ENCODE results near the gene UAP1L1.

The UAP1L1 gene

GRCh38 chr9:137082222-137082924 is 5.1 kb downstream of the UAP1L1 start:
- no peak overlapping the region for H3K4me3 ChIP-seq (ENCODE audit: extremely low read depth, insufficient read depth, low read length, poor library complexity, severe bottlenecking)
- WGBS, 2 experiments (ENCODE audit: insufficient coverage in 2 of 2): 93 to 95% methylated on average over 10 to 16 of the region's 16 CpGs
- H3K36me3 ChIP-seq (ENCODE audit: control insufficient read depth, insufficient read depth, low read length): peaks cover 4% of the 10 kb centered on the region
- H3K9me3 ChIP-seq (ENCODE audit: control insufficient read depth, low read length): no peaks in the 10 kb centered on the region
- H3K27ac ChIP-seq (ENCODE audit: low read depth, low read length, severe bottlenecking): no peak overlapping the region
- peaks cover 26% of the 10 kb centered on the region for H3K4me1 ChIP-seq (ENCODE audit: control insufficient read depth, insufficient read depth, low read length, poor library complexity, severe bottlenecking)

DNA sequence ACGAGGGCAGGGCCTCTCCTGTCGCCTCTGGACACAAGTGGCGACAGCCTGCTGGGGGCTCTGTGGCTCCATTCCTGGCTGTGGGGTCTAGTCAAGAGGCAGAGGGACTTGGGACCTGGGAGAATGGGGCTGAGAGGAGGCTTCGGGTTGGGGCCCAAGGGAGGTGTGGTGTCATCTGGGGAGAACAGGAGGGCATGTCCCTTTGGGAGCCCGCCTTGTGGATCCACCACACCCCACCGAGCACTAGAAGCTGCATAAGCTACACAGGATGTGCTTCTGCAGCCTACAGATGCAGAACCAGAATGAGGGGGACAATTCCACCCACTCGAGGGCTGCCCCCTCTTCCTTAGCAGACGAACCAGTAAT is 5.6 kb downstream of the UAP1L1 start:
- no peaks in the 10 kb centered on the region for H3K9me3 ChIP-seq (ENCODE audit: control insufficient read depth, low read length)
- WGBS, 2 experiments (ENCODE audit: insufficient coverage in 2 of 2): 89% methylated on average over 7 to 8 of the region's 8 CpGs
- no peak overlapping the region for H3K4me3 ChIP-seq (ENCODE audit: extremely low read depth, insufficient read depth, low read length, poor library complexity, severe bottlenecking)
- H3K4me1 ChIP-seq (ENCODE audit: control insufficient read depth, insufficient read depth, low read length, poor library complexity, severe bottlenecking): peaks cover 29% of the 10 kb centered on the region
- H3K36me3 ChIP-seq (ENCODE audit: control insufficient read depth, insufficient read depth, low read length): peaks cover 4% of the 10 kb centered on the region
- peak overlapping the region; percentile 16 for H3K27ac ChIP-seq (ENCODE audit: low read depth, low read length, severe bottlenecking)

DNA sequence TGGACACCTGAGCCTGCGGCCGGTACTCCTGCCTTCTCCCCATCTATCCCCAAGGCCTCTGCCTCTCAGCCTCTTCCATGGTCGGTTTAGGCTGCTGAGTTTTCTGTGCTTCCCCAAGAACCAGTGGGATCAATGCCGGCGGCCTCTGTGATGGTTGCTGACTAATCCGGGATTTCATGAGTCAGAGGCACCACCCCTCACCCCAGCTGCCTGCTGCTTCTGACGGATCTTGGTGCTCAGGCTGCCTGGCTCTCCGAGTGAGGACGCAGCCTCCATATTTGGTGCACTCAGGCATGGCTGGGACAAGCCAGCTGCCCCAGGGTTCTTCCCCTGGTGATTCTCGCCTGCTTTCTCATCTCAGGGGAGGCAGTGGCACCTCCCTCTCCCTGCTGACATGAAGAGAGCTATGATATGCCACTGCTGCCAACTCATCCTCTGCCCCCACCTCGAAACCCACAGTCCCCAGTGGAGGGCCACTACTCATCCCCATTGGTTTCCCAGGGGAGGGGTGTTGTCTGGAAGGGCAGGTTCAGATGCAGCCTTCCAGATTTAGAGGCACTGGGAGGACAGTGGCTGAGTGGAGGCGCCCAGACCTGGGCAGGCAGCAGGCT is 6.2 kb downstream of the UAP1L1 start:
- Histone ChIP-seq H3K27ac (ENCODE audit: low read depth, low read length, severe bottlenecking) (peak overlapping the region; percentile 53), H3K4me1 (ENCODE audit: control insufficient read depth, insufficient read depth, low read length, poor library complexity, severe bottlenecking) (peaks cover 23% of the 10 kb centered on the region), H3K36me3 (ENCODE audit: control insufficient read depth, insufficient read depth, low read length) (peaks cover 9% of the 10 kb centered on the region), H3K4me3 (ENCODE audit: extremely low read depth, insufficient read depth, low read length, poor library complexity, severe bottlenecking) (no peak overlapping the region), H3K9me3 (ENCODE audit: control insufficient read depth, low read length) (no peaks in the 10 kb centered on the region)
- WGBS, 2 experiments (ENCODE audit: insufficient coverage in 2 of 2): 55% methylated on average over 7 of the region's 12 CpGs

DNA sequence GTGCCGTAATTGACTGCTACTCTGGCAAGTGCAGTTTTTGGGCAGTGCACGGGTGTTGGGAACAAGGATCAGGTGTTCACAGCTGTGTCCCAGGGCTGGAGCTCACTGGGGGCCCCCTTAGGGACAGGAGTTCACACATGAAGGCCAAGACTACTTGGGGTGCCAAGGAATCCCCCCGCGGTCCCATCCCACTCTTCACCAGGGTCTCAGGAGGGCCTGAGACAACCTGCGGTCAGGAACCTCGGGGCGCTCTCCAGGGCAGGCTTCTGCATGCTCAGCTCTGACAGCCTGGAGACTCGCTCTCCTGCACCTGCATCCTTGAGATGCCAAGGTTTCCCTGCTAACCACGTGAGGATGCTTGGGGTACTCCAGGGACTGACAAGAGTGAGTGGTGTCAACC is 7.2 kb downstream of the UAP1L1 start:
- Histone ChIP-seq H3K4me1 (ENCODE audit: control insufficient read depth, insufficient read depth, low read length, poor library complexity, severe bottlenecking) (peaks cover 20% of the 10 kb centered on the region), H3K27ac (ENCODE audit: low read depth, low read length, severe bottlenecking) (no peak overlapping the region), H3K9me3 (ENCODE audit: control insufficient read depth, low read length) (no peaks in the 10 kb centered on the region), H3K36me3 (ENCODE audit: control insufficient read depth, insufficient read depth, low read length) (peaks cover 14% of the 10 kb centered on the region), H3K4me3 (ENCODE audit: extremely low read depth, insufficient read depth, low read length, poor library complexity, severe bottlenecking) (no peak overlapping the region)
- WGBS, 2 experiments (ENCODE audit: insufficient coverage in 2 of 2): 80 to 94% methylated on average over 6 to 8 of the region's 9 CpGs

DNA sequence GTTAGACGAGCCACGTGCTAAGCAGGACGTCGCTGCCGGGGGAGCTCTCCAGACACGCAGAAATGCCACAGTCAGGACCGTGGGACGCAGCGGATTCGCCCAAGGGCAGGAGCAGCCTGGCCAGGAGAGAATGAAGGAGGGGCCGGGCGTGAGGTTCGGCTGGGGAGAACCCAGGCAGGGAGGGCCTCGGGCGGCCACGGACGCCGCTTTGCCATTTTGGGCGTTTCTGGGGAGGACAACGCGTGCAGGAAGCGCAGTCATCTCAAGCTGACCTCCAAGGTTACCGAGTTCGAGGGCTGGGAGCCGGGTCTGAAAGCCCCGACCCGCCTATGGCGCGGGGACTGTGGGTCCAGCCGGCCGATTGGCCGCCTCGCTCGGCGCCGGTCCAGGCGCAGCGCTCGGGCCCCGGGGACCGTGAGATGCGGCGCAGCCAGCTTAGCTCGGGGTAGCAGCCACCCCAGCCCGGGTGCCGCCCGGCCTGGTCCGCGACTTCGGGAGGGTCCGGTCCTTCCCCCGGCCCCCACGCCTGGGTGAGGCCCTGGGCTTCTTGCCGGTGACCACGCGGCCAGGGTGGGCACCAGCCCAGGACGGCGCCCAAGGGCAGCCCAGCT is 8.7 kb downstream of the UAP1L1 start:
- Histone ChIP-seq H3K4me3 (ENCODE audit: extremely low read depth, insufficient read depth, low read length, poor library complexity, severe bottlenecking) (peak overlapping the region; percentile 76), H3K9me3 (ENCODE audit: control insufficient read depth, low read length) (no peaks in the 10 kb centered on the region), H3K27ac (ENCODE audit: low read depth, low read length, severe bottlenecking) (peak overlapping the region; percentile 83), H3K4me1 (ENCODE audit: control insufficient read depth, insufficient read depth, low read length, poor library complexity, severe bottlenecking) (peaks cover 20% of the 10 kb centered on the region), H3K36me3 (ENCODE audit: control insufficient read depth, insufficient read depth, low read length) (peaks cover 25% of the 10 kb centered on the region)
- 7 to 8% methylated on average over 56 to 57 of the region's 58 CpGs for WGBS, 2 experiments (ENCODE audit: insufficient coverage in 2 of 2)

- Histone ChIP-seq H3K27ac (ENCODE audit: low read depth, low read length, severe bottlenecking) (peak within 1 kb of the TSS; percentile 83), H3K4me3 (ENCODE audit: extremely low read depth, insufficient read depth, low read length, poor library complexity, severe bottlenecking) (peak within 1 kb of the TSS; percentile 76), H3K9me3 (ENCODE audit: control insufficient read depth, low read length) (no peaks in the 10 kb centered on the region), H3K36me3 (ENCODE audit: control insufficient read depth, insufficient read depth, low read length) (peaks cover 31% of the 10 kb centered on the region), H3K4me1 (ENCODE audit: control insufficient read depth, insufficient read depth, low read length, poor library complexity, severe bottlenecking) (peaks cover 20% of the 10 kb centered on the region)
- WGBS, 2 experiments (ENCODE audit: insufficient coverage in 2 of 2): 0% methylated on average over 85 to 99 of the region's 101 CpGs
These were observed 9.5 kb downstream of the UAP1L1 start, which contains the start of gene MAN1B1 for GRCh38 chr9:137086531-137087408. MAN1B1 (plus strand) TSS chr9:137086985; CDS start chr9:137087000, 15 bp downstream.

GRCh38 chr9:137087409-137087925 is 10.2 kb downstream of the UAP1L1 start:
- H3K4me1 ChIP-seq (ENCODE audit: control insufficient read depth, insufficient read depth, low read length, poor library complexity, severe bottlenecking): peaks cover 19% of the 10 kb centered on the region
- H3K4me3 ChIP-seq (ENCODE audit: extremely low read depth, insufficient read depth, low read length, poor library complexity, severe bottlenecking): peak overlapping the region; percentile 76
- no peaks in the 10 kb centered on the region for H3K9me3 ChIP-seq (ENCODE audit: control insufficient read depth, low read length)
- H3K27ac ChIP-seq (ENCODE audit: low read depth, low read length, severe bottlenecking): peak overlapping the region; percentile 83
- WGBS, 2 experiments (ENCODE audit: insufficient coverage in 2 of 2): 4 to 11% methylated on average over 17 to 22 of the region's 22 CpGs
- H3K36me3 ChIP-seq (ENCODE audit: control insufficient read depth, insufficient read depth, low read length): peaks cover 37% of the 10 kb centered on the region

- Histone ChIP-seq H3K4me3 (ENCODE audit: extremely low read depth, insufficient read depth, low read length, poor library complexity, severe bottlenecking) (peak overlapping the region; percentile 76), H3K27ac (ENCODE audit: low read depth, low read length, severe bottlenecking) (no peak overlapping the region), H3K36me3 (ENCODE audit: control insufficient read depth, insufficient read depth, low read length) (peaks cover 44% of the 10 kb centered on the region), H3K9me3 (ENCODE audit: control insufficient read depth, low read length) (no peaks in the 10 kb centered on the region), H3K4me1 (ENCODE audit: control insufficient read depth, insufficient read depth, low read length, poor library complexity, severe bottlenecking) (peaks cover 12% of the 10 kb centered on the region)
- WGBS, 2 experiments (ENCODE audit: insufficient coverage in 2 of 2): 100% methylated on average over 3 of the region's 5 CpGs
These were observed 10.8 kb downstream of the UAP1L1 start for GRCh38 chr9:137088121-137088520.

- no peaks in the 10 kb centered on the region for H3K9me3 ChIP-seq (ENCODE audit: control insufficient read depth, low read length)
- no peak overlapping the region for H3K4me3 ChIP-seq (ENCODE audit: extremely low read depth, insufficient read depth, low read length, poor library complexity, severe bottlenecking)
- H3K36me3 ChIP-seq (ENCODE audit: control insufficient read depth, insufficient read depth, low read length): peaks cover 46% of the 10 kb centered on the region
- peaks cover 3% of the 10 kb centered on the region for H3K4me1 ChIP-seq (ENCODE audit: control insufficient read depth, insufficient read depth, low read length, poor library complexity, severe bottlenecking)
- no peak overlapping the region for H3K27ac ChIP-seq (ENCODE audit: low read depth, low read length, severe bottlenecking)
- 96% methylated on average over 9 to 11 of the region's 11 CpGs for whole genome bisulfite sequencing, 2 experiments (ENCODE audit: insufficient coverage in 2 of 2)
These were observed 12.1 kb downstream of the UAP1L1 start for GRCh38 chr9:137089232-137089947.

Measured in mesodermal cell (in vitro differentiated cells).